NCI-H524 treated with DMSO at 0.1 percent for 48 hours (cell line): ENCODE data around the gene IGLL1.
"Not testable (repeated sequence)": the region's sequence is repeated elsewhere in the genome, so short reads cannot be mapped to it uniquely, and the experiment has no call there.

Source experiments
- DNase-seq: peaks from one replicate; lab custom pipeline; 2025; lab: John Stamatoyannopoulos, UW

Gene IGLL1

GRCh38 chr22:23540837-23541236 is 39.3 kb downstream of the IGLL1 start:
- DNase-seq, result not testable (repeated sequence)

- not testable (repeated sequence) for DNase-seq
Measured at GRCh38 chr22:23539839-23540198, 40.3 kb downstream of the IGLL1 start.

- peak; percentile 23 for DNase-seq
Measured at GRCh38 chr22:23539135-23539838, 40.8 kb downstream of the IGLL1 start.

- not testable (repeated sequence) for DNase-seq
Measured at GRCh38 chr22:23538696-23539030, 41.4 kb downstream of the IGLL1 start.

- DNase-seq, result not testable (repeated sequence)
Measured at GRCh38 chr22:23537830-23538695, 42.0 kb downstream of the IGLL1 start.

GRCh38 chr22:23537416-23537815 is 42.7 kb downstream of the IGLL1 start:
- no peak for DNase-seq

- no peak for DNase-seq
Measured at GRCh38 chr22:23536821-23537345, 43.2 kb downstream of the IGLL1 start.

GRCh38 chr22:23535790-23536661 is 44.1 kb downstream of the IGLL1 start:
- peak; percentile 24 for DNase-seq

GRCh38 chr22:23534851-23535717 is 45.0 kb downstream of the IGLL1 start:
- no peak for DNase-seq

- no peak for DNase-seq
Measured at GRCh38 chr22:23534201-23534850, 45.8 kb downstream of the IGLL1 start.

- no peak for DNase-seq
Measured at GRCh38 chr22:23533771-23534191, 46.3 kb downstream of the IGLL1 start.

GRCh38 chr22:23533328-23533762 is 46.7 kb downstream of the IGLL1 start:
- DNase-seq, result no peak

GRCh38 chr22:23532731-23533130 is 47.4 kb downstream of the IGLL1 start:
- no peak for DNase-seq

GRCh38 chr22:23531966-23532705 is 48.0 kb downstream of the IGLL1 start:
- DNase-seq, result no peak

GRCh38 chr22:23531283-23531956 is 48.7 kb downstream of the IGLL1 start:
- no peak for DNase-seq

GRCh38 chr22:23530766-23531282 is 49.3 kb downstream of the IGLL1 start:
- DNase-seq, result no peak

- DNase-seq, result no peak
Measured at GRCh38 chr22:23530106-23530505, 50.0 kb downstream of the IGLL1 start.

GRCh38 chr22:23529166-23530103 is 50.7 kb downstream of the IGLL1 start:
- no peak for DNase-seq
